Thyroid gland (tissue), 4 donors: ENCODE data around the gene KCNB1. TPM values are rescaled to one million over a fixed set of nuclear protein-coding genes. Genes with fewer than 3 reads are reported as not detected.

Source experiments
- DNase-seq, 2 donors: peaks; one replicate each; pipeline ENCODE4 v3.0.0-alpha.2; 2019
- H3K27ac ChIP-seq, 3 donors: fragments of 200-600 bp; sonication (generic); 1 replicate in 2 of 3; 2 replicates in 1 of 3; pipeline ENCODE4 v1.5.1; 2016 to 2019; ENCODE audit warnings: mild to moderate bottlenecking in 1 of 3, moderate library complexity in 1 of 3
- H3K27me3 ChIP-seq: fragments of 200-600 bp; sonication (generic); one replicate; pipeline ENCODE4 v1.5.1; 2019
- H3K36me3 ChIP-seq, 2 donors: fragments of 200-600 bp; sonication (generic); one replicate each; pipeline ENCODE4 v1.5.1; 2016 to 2019
- H3K4me1 ChIP-seq, 2 donors: fragments of 200-600 bp; sonication (generic); one replicate each; pipeline ENCODE4 v1.5.1; 2017 to 2019
- H3K4me3 ChIP-seq, 3 donors: fragments of 200-600 bp; sonication (generic); replicated peaks in 1 of 3; 1 replicate in 2 of 3; 2 replicates in 1 of 3; pipeline ENCODE4 v1.5.1; 2016; ENCODE audit warnings: mild to moderate bottlenecking in 1 of 3
- H3K9me3 ChIP-seq: fragments of 200-600 bp; sonication (generic); one replicate; pipeline ENCODE4 v1.5.1; 2017
- POLR2A ChIP-seq, 2 donors: fragments of 450-650 bp; IDR thresholded peaks; one replicate each; pipeline ENCODE4 v1.6.1; 2017; ENCODE audit warnings: antibody characterized with exemption in 2 of 2, mild to moderate bottlenecking in 2 of 2, moderate library complexity in 1 of 2
- WGBS, 2 donors: methylation state at CpG; one replicate each; pipeline ENCODE4 v1.1.5; 2017; 5-methylcytosine and 5-hydroxymethylcytosine counted together
- intact Hi-C: fragments of 100-400 bp; cut with DNase I; formaldehyde crosslinking; loops from one replicate; pipeline ENCODE4 v1.15.1; 2023
- total RNA-seq, 4 donors: library from RNA; depleted of rRNA; stranded (reverse); fragments of >200 nt; gene quantifications; one replicate each; pipeline ENCODE4 v1.2.3, GENCODE V29; 2016
- TF ChIP-seq, protein P1 (sequence below), 6 experiments: fragments of 200-600 bp in 3 of 6; fragments of 450-650 bp in 3 of 6; sonication (generic) in 3 of 6; IDR thresholded peaks; one replicate each; pipeline ENCODE4 v1.5.1; 2016 to 2019; ENCODE audit warnings: antibody characterized with exemption in 6 of 6, mild to moderate bottlenecking in 2 of 6, inconsistent platforms in 1 of 6, moderate library complexity in 1 of 6

KCNB1 gene
- total RNA-seq, result under 1 TPM; 0.34 to 0.54 (median 0.47) TPM

- no peaks in the 10 kb centered on the region for H3K9me3 ChIP-seq
- peak; percentile 70 to 78 for DNase-seq
Measured at GRCh38 chr20:49482621-49483017, at the start of gene KCNB1. TSS of gene KCNB1 (minus strand) at chr20:49482668. CDS start at chr20:49482480, 188 bp downstream.

DNA sequence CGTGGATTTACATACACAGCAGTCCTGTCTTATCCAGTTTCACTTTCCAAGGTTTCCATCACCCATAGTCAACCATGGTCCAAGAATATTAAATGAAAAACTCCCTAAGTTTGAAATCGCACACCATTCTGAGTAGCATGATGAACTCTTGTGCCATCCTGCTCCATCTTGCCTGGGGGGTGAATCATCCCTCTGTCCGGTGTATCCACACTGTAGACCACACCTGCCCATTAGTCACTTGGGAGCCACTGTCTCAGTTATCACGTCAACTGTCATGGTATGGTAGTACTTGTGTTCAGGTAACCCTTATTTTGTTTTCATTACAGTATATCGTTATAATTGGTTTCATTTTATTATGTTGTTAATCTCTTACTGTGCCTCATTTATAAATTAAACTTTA lies 47.0 kb upstream of the KCNB1 start:
- TF ChIP-seq, protein P1, sequence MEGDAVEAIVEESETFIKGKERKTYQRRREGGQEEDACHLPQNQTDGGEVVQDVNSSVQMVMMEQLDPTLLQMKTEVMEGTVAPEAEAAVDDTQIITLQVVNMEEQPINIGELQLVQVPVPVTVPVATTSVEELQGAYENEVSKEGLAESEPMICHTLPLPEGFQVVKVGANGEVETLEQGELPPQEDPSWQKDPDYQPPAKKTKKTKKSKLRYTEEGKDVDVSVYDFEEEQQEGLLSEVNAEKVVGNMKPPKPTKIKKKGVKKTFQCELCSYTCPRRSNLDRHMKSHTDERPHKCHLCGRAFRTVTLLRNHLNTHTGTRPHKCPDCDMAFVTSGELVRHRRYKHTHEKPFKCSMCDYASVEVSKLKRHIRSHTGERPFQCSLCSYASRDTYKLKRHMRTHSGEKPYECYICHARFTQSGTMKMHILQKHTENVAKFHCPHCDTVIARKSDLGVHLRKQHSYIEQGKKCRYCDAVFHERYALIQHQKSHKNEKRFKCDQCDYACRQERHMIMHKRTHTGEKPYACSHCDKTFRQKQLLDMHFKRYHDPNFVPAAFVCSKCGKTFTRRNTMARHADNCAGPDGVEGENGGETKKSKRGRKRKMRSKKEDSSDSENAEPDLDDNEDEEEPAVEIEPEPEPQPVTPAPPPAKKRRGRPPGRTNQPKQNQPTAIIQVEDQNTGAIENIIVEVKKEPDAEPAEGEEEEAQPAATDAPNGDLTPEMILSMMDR (IDR thresholded peaks at IDR 0.05), result no peak
- no peak for TF ChIP-seq POLR2A (IDR thresholded peaks at IDR 0.05)
- no peaks in the 10 kb centered on the region for H3K4me1 ChIP-seq
- H3K27ac ChIP-seq, result no peak overlapping the region
- no peak overlapping the region for H3K4me3 ChIP-seq
- intact Hi-C loops, result no loop called here
- WGBS, 2 donors, result 87 to 89% methylated on average over 5 of the region's 5 CpGs
- no peaks in the 10 kb centered on the region for H3K36me3 ChIP-seq
- H3K9me3 ChIP-seq, result no peaks in the 10 kb centered on the region
- DNase-seq, result no peak
- no peaks in the 10 kb centered on the region for H3K27me3 ChIP-seq

More at GRCh38 chr20:49482621-49483017, at the start of gene KCNB1:
- no peak within 1 kb of the TSS for H3K27ac ChIP-seq
- peaks cover 13 to 22% of the 10 kb centered on the region in 2 donors for H3K4me1 ChIP-seq
- no peaks in the 10 kb centered on the region for H3K36me3 ChIP-seq
- 1 to 4% methylated on average over 11 to 16 of the region's 34 CpGs for WGBS, 2 donors
- no peak within 1 kb of the TSS for H3K4me3 ChIP-seq
- intact Hi-C loops, result loop anchor here (10.0 kb wide), 1 partner anchor 238 kb away; no protein-coding TSS in a partner anchor
- no peak for TF ChIP-seq POLR2A (IDR thresholded peaks at IDR 0.05)
- TF ChIP-seq, protein P1 (IDR thresholded peaks at IDR 0.05), result no peak
- peaks cover 8% of the 10 kb centered on the region for H3K27me3 ChIP-seq

GRCh38 chr20:49526568-49526967 lies 44.1 kb upstream of the KCNB1 start:
- no peak for DNase-seq
- Histone ChIP-seq H3K4me3 (no peak overlapping the region), H3K36me3 (no peaks in the 10 kb centered on the region), H3K27me3 (no peaks in the 10 kb centered on the region), H3K4me1 (no peaks in the 10 kb centered on the region), H3K9me3 (no peaks in the 10 kb centered on the region), H3K27ac (no peak overlapping the region)
- TF ChIP-seq POLR2A (IDR thresholded peaks at IDR 0.05), result no peak
- TF ChIP-seq, protein P1 (IDR thresholded peaks at IDR 0.05), result no peak
- intact Hi-C loops, result no loop called here
- WGBS, 2 donors, result 76 to 92% methylated on average over 2 of the region's 2 CpGs

DNA sequence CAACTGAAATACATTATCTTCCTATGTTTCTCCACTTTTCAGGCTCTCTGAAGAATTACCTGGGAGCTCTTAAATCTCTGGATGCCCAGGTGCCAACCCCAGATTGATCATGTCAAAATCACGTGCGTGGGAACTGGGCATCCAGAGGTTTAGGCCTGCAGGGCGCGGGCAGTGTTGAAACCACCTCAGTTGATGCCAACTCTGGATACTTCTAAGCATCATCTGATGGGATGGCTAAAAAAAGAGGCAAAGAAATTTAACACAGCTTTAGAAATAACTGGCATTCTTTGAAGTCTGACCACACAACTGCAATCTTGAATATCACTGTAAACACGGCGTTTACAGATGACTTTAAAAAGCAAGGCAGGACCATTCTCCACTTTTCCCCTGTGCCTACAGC lies 43.6 kb upstream of the KCNB1 start:
- H3K4me1 ChIP-seq, result no peaks in the 10 kb centered on the region
- H3K36me3 ChIP-seq, result no peaks in the 10 kb centered on the region
- TF ChIP-seq, protein P1 (IDR thresholded peaks at IDR 0.05), result no peak
- TF ChIP-seq POLR2A (IDR thresholded peaks at IDR 0.05), result no peak
- WGBS, 2 donors, result 95 to 96% methylated on average over 6 of the region's 6 CpGs
- no peaks in the 10 kb centered on the region for H3K9me3 ChIP-seq
- no peak overlapping the region for H3K4me3 ChIP-seq
- DNase-seq, result no peak
- H3K27me3 ChIP-seq, result no peaks in the 10 kb centered on the region
- intact Hi-C loops, result no loop called here
- no peak overlapping the region for H3K27ac ChIP-seq

DNA sequence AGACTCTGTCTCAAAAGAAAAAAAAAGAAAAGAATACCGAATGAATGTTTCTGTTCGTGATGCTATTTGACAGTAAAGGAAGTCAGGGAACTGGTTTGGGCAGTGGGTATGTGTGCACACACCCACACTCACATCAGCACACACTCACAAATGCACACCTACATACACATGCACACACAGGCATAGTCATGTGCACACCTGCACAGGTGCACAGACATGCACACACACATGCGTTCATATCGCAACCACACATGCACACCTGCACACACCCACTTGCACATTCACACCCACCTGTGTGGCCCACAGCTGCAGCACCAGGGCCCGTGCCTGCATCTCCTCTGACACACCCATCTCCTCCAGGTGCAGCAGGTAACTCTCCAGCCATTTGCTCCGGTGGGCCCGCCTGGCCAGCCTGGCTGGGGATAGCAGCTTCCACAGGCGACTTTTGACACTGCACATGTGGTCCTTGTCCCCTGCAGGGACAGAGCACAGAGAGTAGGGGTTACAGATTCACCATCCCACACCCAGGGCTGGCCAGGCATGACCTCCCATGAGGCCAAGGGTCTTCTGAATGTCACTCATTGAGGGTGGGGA lies 41.4 kb upstream of the KCNB1 start:
- Histone ChIP-seq H3K27me3 (no peaks in the 10 kb centered on the region), H3K36me3 (no peaks in the 10 kb centered on the region), H3K27ac (no peak overlapping the region), H3K4me3 (no peak overlapping the region), H3K4me1 (no peaks in the 10 kb centered on the region), H3K9me3 (no peaks in the 10 kb centered on the region)
- TF ChIP-seq, protein P1 (IDR thresholded peaks at IDR 0.05), result no peak
- TF ChIP-seq POLR2A (IDR thresholded peaks at IDR 0.05), result no peak
- 91 to 95% methylated on average over 7 of the region's 8 CpGs for WGBS, 2 donors
- intact Hi-C loops, result no loop called here
- DNase-seq, result no peak
